OCI-LY1 (cell line): ENCODE measurements around the gene EEIG1.

Experiments
- EZH2 ChIP-seq: fragments of 200-600 bp; sonication (generic), shearing (Covaris generic); IDR thresholded peaks from 2 replicates; pipeline ENCODE4 v1.8.0; 2017; ENCODE audit warnings: borderline replicate concordance, mixed run types, mild to moderate bottlenecking, antibody characterized with exemption, low read length, moderate library complexity, mixed read lengths
- TF ChIP-seq, protein P1 (sequence below): fragments of 200-600 bp; sonication (generic), shearing (Covaris generic); IDR thresholded peaks from 2 replicates; pipeline ENCODE4 v1.5.1; 2017; ENCODE audit warnings: mild to moderate bottlenecking, antibody characterized with exemption, low read length, moderate library complexity, mixed read lengths

DNA sequence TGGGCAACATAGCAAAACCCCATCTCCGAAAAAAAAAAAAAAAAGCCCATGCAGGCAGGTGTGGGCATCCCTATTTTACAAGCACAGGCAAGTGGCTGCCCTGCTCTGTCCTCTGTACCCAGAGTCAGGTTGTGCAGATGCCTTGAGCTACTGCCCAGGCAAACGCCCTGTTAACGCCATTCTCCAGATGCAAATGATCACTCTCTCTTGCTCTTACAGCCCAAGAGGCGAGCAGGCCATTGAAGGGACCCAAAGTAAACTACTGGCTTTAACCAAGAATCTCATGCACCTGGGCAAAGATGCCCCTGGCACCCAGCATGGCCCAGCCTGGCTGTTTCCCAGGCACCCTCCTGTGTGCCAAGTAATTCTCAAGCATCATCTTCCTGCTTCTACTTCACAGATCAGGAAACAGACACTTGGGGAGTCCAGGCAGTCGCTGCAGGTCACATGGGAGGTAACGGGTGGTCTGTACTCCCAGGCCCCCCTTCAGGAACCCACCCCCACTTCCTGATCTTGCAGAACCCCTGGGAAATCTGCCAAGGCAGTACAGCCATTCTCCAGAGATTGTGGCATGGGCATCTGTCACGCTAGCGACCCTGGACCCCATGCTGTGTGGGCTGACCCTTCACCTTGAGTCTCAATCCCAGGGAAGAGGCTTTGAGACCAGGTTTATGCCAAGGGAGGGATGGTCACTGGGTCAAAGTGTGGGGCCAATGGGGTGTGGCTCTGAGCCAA is 14.2 kb downstream of the EEIG1 start:
- TF ChIP-seq, protein P1, sequence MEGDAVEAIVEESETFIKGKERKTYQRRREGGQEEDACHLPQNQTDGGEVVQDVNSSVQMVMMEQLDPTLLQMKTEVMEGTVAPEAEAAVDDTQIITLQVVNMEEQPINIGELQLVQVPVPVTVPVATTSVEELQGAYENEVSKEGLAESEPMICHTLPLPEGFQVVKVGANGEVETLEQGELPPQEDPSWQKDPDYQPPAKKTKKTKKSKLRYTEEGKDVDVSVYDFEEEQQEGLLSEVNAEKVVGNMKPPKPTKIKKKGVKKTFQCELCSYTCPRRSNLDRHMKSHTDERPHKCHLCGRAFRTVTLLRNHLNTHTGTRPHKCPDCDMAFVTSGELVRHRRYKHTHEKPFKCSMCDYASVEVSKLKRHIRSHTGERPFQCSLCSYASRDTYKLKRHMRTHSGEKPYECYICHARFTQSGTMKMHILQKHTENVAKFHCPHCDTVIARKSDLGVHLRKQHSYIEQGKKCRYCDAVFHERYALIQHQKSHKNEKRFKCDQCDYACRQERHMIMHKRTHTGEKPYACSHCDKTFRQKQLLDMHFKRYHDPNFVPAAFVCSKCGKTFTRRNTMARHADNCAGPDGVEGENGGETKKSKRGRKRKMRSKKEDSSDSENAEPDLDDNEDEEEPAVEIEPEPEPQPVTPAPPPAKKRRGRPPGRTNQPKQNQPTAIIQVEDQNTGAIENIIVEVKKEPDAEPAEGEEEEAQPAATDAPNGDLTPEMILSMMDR: no peak
- no peak for TF ChIP-seq EZH2
